Endothelial cell (in vitro differentiated cells): Measurements from ENCODE around the gene VEGFA. TPM values are rescaled to one million over a fixed set of nuclear protein-coding genes. Genes with fewer than 3 reads are reported as not detected.

Source experiments
- DNase-seq: peaks from one replicate; pipeline ENCODE4 v3.0.0; 2021; ENCODE audit warnings: low spot score
- H3K27ac Mint-ChIP-seq: one replicate; pipeline ENCODE4 v1.8.0; 2021; ENCODE audit warnings: mixed read lengths, inconsistent platforms; ENCODE audit not compliant: unreplicated experiment
- H3K27me3 Mint-ChIP-seq: one replicate; pipeline ENCODE4 v1.8.0; 2021; ENCODE audit warnings: mild to moderate bottlenecking, moderate library complexity, mixed read lengths, inconsistent platforms; ENCODE audit not compliant: unreplicated experiment
- H3K36me3 Mint-ChIP-seq: one replicate; pipeline ENCODE4 v1.8.0; 2021; ENCODE audit warnings: mild to moderate bottlenecking, low read depth, mixed read lengths, inconsistent platforms; ENCODE audit not compliant: unreplicated experiment
- H3K4me1 Mint-ChIP-seq: one replicate; pipeline ENCODE4 v1.8.0; 2021; ENCODE audit warnings: mild to moderate bottlenecking, mixed read lengths, inconsistent platforms; ENCODE audit not compliant: unreplicated experiment
- H3K4me3 Mint-ChIP-seq: one replicate; pipeline ENCODE4 v1.8.0; 2021; ENCODE audit warnings: mild to moderate bottlenecking, mixed read lengths, inconsistent platforms; ENCODE audit not compliant: unreplicated experiment
- H3K9me3 Mint-ChIP-seq: one replicate; pipeline ENCODE4 v1.8.0; 2021; ENCODE audit warnings: mixed read lengths, inconsistent platforms; ENCODE audit not compliant: unreplicated experiment
- long read RNA-seq: library from polyadenylated mRNA; unstranded; transcript quantifications from one replicate; pipeline ENCODE4 v2.0.0, GENCODE V29; 2020; ENCODE audit not compliant: unreplicated experiment
- total RNA-seq: library from RNA; stranded (reverse); fragmentation: NEBNext Ultra II Directional; extraction: Animal tissue kit (Norgen Biotek cat#: 25700); gene quantifications from one replicate; pipeline ENCODE4 v1.2.1, GENCODE V29; 2021; ENCODE audit not compliant: unreplicated experiment
- TF ChIP-seq, protein P1 (sequence below): fragments of 200-600 bp; sonication (generic); IDR thresholded peaks from one replicate; pipeline ENCODE4 v1.5.0; 2021; ENCODE audit warnings: antibody characterized with exemption; ENCODE audit not compliant: unreplicated experiment

The VEGFA gene
- total RNA-seq, result 3.5 TPM
- long read RNA-seq, result 0 reads

- Mint-ChIP-seq H3K27me3 (peaks cover 17% of the 10 kb centered on the region), H3K9me3 (no peaks in the 10 kb centered on the region), H3K27ac (peak within 1 kb of the TSS; percentile 61), H3K36me3 (no peaks in the 10 kb centered on the region), H3K4me1 (peaks cover 15% of the 10 kb centered on the region), H3K4me3 (peak within 1 kb of the TSS; percentile 92)
- TF ChIP-seq, protein P1, sequence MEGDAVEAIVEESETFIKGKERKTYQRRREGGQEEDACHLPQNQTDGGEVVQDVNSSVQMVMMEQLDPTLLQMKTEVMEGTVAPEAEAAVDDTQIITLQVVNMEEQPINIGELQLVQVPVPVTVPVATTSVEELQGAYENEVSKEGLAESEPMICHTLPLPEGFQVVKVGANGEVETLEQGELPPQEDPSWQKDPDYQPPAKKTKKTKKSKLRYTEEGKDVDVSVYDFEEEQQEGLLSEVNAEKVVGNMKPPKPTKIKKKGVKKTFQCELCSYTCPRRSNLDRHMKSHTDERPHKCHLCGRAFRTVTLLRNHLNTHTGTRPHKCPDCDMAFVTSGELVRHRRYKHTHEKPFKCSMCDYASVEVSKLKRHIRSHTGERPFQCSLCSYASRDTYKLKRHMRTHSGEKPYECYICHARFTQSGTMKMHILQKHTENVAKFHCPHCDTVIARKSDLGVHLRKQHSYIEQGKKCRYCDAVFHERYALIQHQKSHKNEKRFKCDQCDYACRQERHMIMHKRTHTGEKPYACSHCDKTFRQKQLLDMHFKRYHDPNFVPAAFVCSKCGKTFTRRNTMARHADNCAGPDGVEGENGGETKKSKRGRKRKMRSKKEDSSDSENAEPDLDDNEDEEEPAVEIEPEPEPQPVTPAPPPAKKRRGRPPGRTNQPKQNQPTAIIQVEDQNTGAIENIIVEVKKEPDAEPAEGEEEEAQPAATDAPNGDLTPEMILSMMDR, result peak; percentile 97
- peak; percentile 93 for DNase-seq
These were observed at the start of gene VEGFA for GRCh38 chr6:43769526-43770371. VEGFA (plus strand) TSS chr6:43770211.

GRCh38 chr6:43720999-43721398 is 49.0 kb upstream of the VEGFA start:
- TF ChIP-seq, protein P1, result no peak
- Mint-ChIP-seq H3K27ac (no peak overlapping the region), H3K4me3 (no peak overlapping the region), H3K4me1 (peaks cover 4% of the 10 kb centered on the region), H3K36me3 (no peaks in the 10 kb centered on the region), H3K9me3 (no peaks in the 10 kb centered on the region), H3K27me3 (peaks cover 1% of the 10 kb centered on the region)
- DNase-seq, result no peak

- Mint-ChIP-seq H3K36me3 (no peaks in the 10 kb centered on the region), H3K4me1 (peaks cover 4% of the 10 kb centered on the region), H3K9me3 (no peaks in the 10 kb centered on the region), H3K27me3 (no peaks in the 10 kb centered on the region), H3K4me3 (no peak overlapping the region), H3K27ac (no peak overlapping the region)
- DNase-seq, result no peak
- TF ChIP-seq, protein P1, result no peak
These were observed 47.0 kb upstream of the VEGFA start for GRCh38 chr6:43722920-43723545.

- DNase-seq, result peak; percentile 39
- no peak overlapping the region for H3K27ac Mint-ChIP-seq
These were observed 46.2 kb upstream of the VEGFA start for GRCh38 chr6:43723737-43724295.

More at GRCh38 chr6:43723737-43724295, 46.2 kb upstream of the VEGFA start:
- H3K4me1 Mint-ChIP-seq, result no peaks in the 10 kb centered on the region
- H3K9me3 Mint-ChIP-seq, result no peaks in the 10 kb centered on the region
- no peaks in the 10 kb centered on the region for H3K27me3 Mint-ChIP-seq
- H3K36me3 Mint-ChIP-seq, result no peaks in the 10 kb centered on the region
- no peak overlapping the region for H3K4me3 Mint-ChIP-seq
- TF ChIP-seq, protein P1, result no peak
